GM23338 (cell line): Measurements from ENCODE around the gene CCDC92. TPM values are rescaled to one million over a fixed set of nuclear protein-coding genes. Genes with fewer than 3 reads are reported as not detected.

Experiments
- ATAC-seq: fragments of 200-7000 bp; cut with Tn5 transposase; 3 replicates; pipeline ENCODE4 v1.9.1; 2020
- DNase-seq: peaks from one replicate; pipeline ENCODE4 v3.0.0-alpha.2; 2015; ENCODE audit warnings: low spot score
- H2AFZ ChIP-seq: fragments of 200-600 bp; sonication (generic); 2 replicates; pipeline ENCODE4 v1.8.0; 2016; ENCODE audit warnings: antibody characterized with exemption, mild to moderate bottlenecking, moderate library complexity
- H3F3A ChIP-seq: fragments of 200-600 bp; sonication (generic); replicated peaks from 2 replicates; pipeline ENCODE4 v1.8.0; 2017; ENCODE audit warnings: antibody characterized with exemption, mixed run types, low read depth
- H3K27ac ChIP-seq: fragments of 200-600 bp; sonication (generic); 2 replicates; pipeline ENCODE4 v1.6.1; 2016; ENCODE audit warnings: low read depth
- H3K27me3 ChIP-seq: fragments of 200-600 bp; sonication (generic); 2 replicates; pipeline ENCODE4 v1.8.0; 2016; ENCODE audit warnings: mild to moderate bottlenecking, mixed run types, moderate library complexity; ENCODE audit not compliant: insufficient read depth
- H3K36me3 ChIP-seq: fragments of 200-600 bp; sonication (generic); 2 replicates; pipeline ENCODE4 v1.8.0; 2016; ENCODE audit warnings: mild to moderate bottlenecking; ENCODE audit not compliant: insufficient read depth
- H3K4me1 ChIP-seq: fragments of 200-600 bp; sonication (generic); 2 replicates; pipeline ENCODE4 v1.8.0; 2016; ENCODE audit warnings: mild to moderate bottlenecking, moderate library complexity; ENCODE audit not compliant: insufficient read depth
- H3K4me2 ChIP-seq: fragments of 200-600 bp; sonication (generic); 2 replicates; pipeline ENCODE4 v1.7.1; 2017; ENCODE audit warnings: mixed run types
- H3K4me3 ChIP-seq: fragments of 200-600 bp; sonication (generic); 2 replicates; pipeline ENCODE4 v1.6.1; 2016; ENCODE audit warnings: mixed run types
- H3K79me2 ChIP-seq: fragments of 200-600 bp; sonication (generic); replicated peaks from 2 replicates; pipeline ENCODE4 v1.8.0; 2017; ENCODE audit warnings: mild to moderate bottlenecking; ENCODE audit not compliant: insufficient read depth
- H3K9me2 ChIP-seq: fragments of 200-600 bp; sonication (generic); 2 replicates; pipeline ENCODE4 v1.8.0; 2017; ENCODE audit not compliant: insufficient read depth
- H4K20me1 ChIP-seq: fragments of 200-600 bp; sonication (generic); replicated peaks from 2 replicates; pipeline ENCODE4 v1.8.0; 2017; ENCODE audit warnings: mild to moderate bottlenecking; ENCODE audit not compliant: insufficient read depth
- H3K27ac Mint-ChIP-seq: 2 replicates; pipeline ENCODE4 v1.8.0; 2020; ENCODE audit warnings: inconsistent platforms, mild to moderate bottlenecking, moderate library complexity, mixed read lengths
- H3K27me3 Mint-ChIP-seq: 3 replicates; pipeline ENCODE4 v1.8.0; 2022; ENCODE audit warnings: low read depth, mild to moderate bottlenecking, moderate library complexity, mixed read lengths, inconsistent platforms; ENCODE audit not compliant: insufficient read depth, poor library complexity
- H3K36me3 Mint-ChIP-seq: 3 replicates; pipeline ENCODE4 v1.8.0; 2021; ENCODE audit warnings: low read depth, mild to moderate bottlenecking, inconsistent platforms, moderate library complexity, mixed read lengths
- H3K4me1 Mint-ChIP-seq: 3 replicates; pipeline ENCODE4 v1.8.0; 2020; ENCODE audit warnings: mild to moderate bottlenecking, inconsistent platforms, mixed read lengths
- H3K4me3 Mint-ChIP-seq: 3 replicates; pipeline ENCODE4 v1.8.0; 2021; ENCODE audit warnings: moderate library complexity, mild to moderate bottlenecking, inconsistent platforms, mixed read lengths
- H3K9me3 Mint-ChIP-seq: 3 replicates; pipeline ENCODE4 v1.8.0; 2020; ENCODE audit warnings: moderate library complexity, mild to moderate bottlenecking, inconsistent platforms, mixed read lengths
- CREB1 ChIP-seq: fragments of 250-450 bp; sonication (Bioruptor Pico); IDR thresholded peaks from 2 replicates; pipeline ENCODE4 v1.5.0; 2020; ENCODE audit warnings: low read depth, mild to moderate bottlenecking, moderate library complexity
- CTCF ChIP-seq, 2 experiments: fragments of 200-600 bp in 1 of 2; sonication (generic) in 1 of 2; conservative IDR thresholded peaks; 2 replicates each; pipeline versions ENCODE4 v1.5.1 to v1.6.1; 2016 to 2017; ENCODE audit warnings: antibody characterized with exemption in 2 of 2, low read depth in 2 of 2, mild to moderate bottlenecking in 2 of 2, moderate library complexity in 1 of 2
- EZH2phosphoT487 ChIP-seq: fragments of 200-600 bp; sonication (generic); IDR thresholded peaks from one replicate; pipeline ENCODE4 v1.8.1; 2018; ENCODE audit warnings: antibody characterized with exemption; ENCODE audit not compliant: unreplicated experiment
- JUNB ChIP-seq: IDR thresholded peaks from one replicate; pipeline ENCODE4 v1.6.1; 2016; ENCODE audit warnings: antibody characterized with exemption; ENCODE audit not compliant: unreplicated experiment
- NANOG ChIP-seq: IDR thresholded peaks from 2 replicates; pipeline ENCODE4 v1.6.1; 2016; ENCODE audit warnings: antibody characterized with exemption, borderline replicate concordance
- POLR2AphosphoS5 ChIP-seq: IDR thresholded peaks from 2 replicates; pipeline ENCODE4 v1.6.1; 2016; ENCODE audit warnings: antibody characterized with exemption, low read depth
- REST ChIP-seq: IDR thresholded peaks from one replicate; pipeline ENCODE4 v1.6.1; 2018; ENCODE audit warnings: antibody characterized with exemption; ENCODE audit not compliant: unreplicated experiment
- STAT1 ChIP-seq: IDR thresholded peaks from one replicate; pipeline ENCODE4 v1.6.1; 2016; ENCODE audit warnings: antibody characterized with exemption; ENCODE audit not compliant: unreplicated experiment
- ZNF114 ChIP-seq: fragments of 250-450 bp; sonication (Bioruptor Pico); IDR thresholded peaks from 2 replicates; pipeline ENCODE4 v1.5.0; 2020; ENCODE audit warnings: mild to moderate bottlenecking, moderate library complexity
- ZNF331 ChIP-seq: fragments of 250-450 bp; sonication (Bioruptor Pico); IDR thresholded peaks from 2 replicates; pipeline ENCODE4 v1.5.0; 2020; ENCODE audit warnings: low read depth, mild to moderate bottlenecking, moderate library complexity
- polyA plus RNA-seq: library from polyadenylated mRNA; unstranded; fragments of >200 nt; fragmentation: Nextera tagmentation; extraction: Ambion mirVana; gene quantifications from 2 replicates; pipeline ENCODE4 v1.2.1, GENCODE V29; 2016
- total RNA-seq: library from RNA; depleted of rRNA; stranded (reverse); fragments of >200 nt; shearing (Covaris generic); gene quantifications from 2 replicates; pipeline ENCODE4 v1.2.3, GENCODE V29; 2014
- TF ChIP-seq, protein P1 (sequence below): IDR thresholded peaks from 2 replicates; pipeline ENCODE4 v1.6.1; 2016; ENCODE audit warnings: antibody characterized with exemption

Gene CCDC92
- total and polyA plus RNA-seq, 2 experiments from 2014 or later: 0.08 to 0.31 TPM

GRCh38 chr12:123941624-123942237 lies 30.9 kb downstream of the CCDC92 start:
- no peaks in the 10 kb centered on the region for H3K9me2 ChIP-seq
- no peaks in the 10 kb centered on the region for H3F3A ChIP-seq
- Mint-ChIP-seq H3K36me3 (peaks cover 2% of the 10 kb centered on the region; the same call in 1 of the 3 replicates), H3K27ac (no peak overlapping the region), H3K27me3 (peaks cover 17% of the 10 kb centered on the region), H3K4me1 (peaks cover 3% of the 10 kb centered on the region), H3K4me3 (no peak overlapping the region), H3K9me3 (peaks cover 14% of the 10 kb centered on the region)
- DNase-seq: no peak
- no peaks in the 10 kb centered on the region for H3K27me3 ChIP-seq
- H4K20me1 ChIP-seq: no peaks in the 10 kb centered on the region
- H3K27ac ChIP-seq: no peak overlapping the region
- no peaks in the 10 kb centered on the region for H3K79me2 ChIP-seq
- no peaks in the 10 kb centered on the region for H3K4me1 ChIP-seq
- TF ChIP-seq REST (no peak), POLR2AphosphoS5 (no peak), CTCF (conservative IDR thresholded peaks at IDR 0.05; ENCODE audit: low read depth in 2 of 2) (no peak), ZNF331 (CRISPR knock-in tag) (no peak), STAT1 (no peak), EZH2phosphoT487 (no peak), JUNB (no peak), ZNF114 (CRISPR knock-in tag) (no peak), NANOG (no peak), CREB1 (CRISPR knock-in tag) (no peak)
- TF ChIP-seq, protein P1, sequence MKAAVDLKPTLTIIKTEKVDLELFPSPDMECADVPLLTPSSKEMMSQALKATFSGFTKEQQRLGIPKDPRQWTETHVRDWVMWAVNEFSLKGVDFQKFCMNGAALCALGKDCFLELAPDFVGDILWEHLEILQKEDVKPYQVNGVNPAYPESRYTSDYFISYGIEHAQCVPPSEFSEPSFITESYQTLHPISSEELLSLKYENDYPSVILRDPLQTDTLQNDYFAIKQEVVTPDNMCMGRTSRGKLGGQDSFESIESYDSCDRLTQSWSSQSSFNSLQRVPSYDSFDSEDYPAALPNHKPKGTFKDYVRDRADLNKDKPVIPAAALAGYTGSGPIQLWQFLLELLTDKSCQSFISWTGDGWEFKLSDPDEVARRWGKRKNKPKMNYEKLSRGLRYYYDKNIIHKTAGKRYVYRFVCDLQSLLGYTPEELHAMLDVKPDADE: no peak
- H2AFZ ChIP-seq: no peak overlapping the region
- no peak for ATAC-seq
- H3K36me3 ChIP-seq: no peaks in the 10 kb centered on the region; the same call in 1 of the 2 replicates
- no peak overlapping the region for H3K4me2 ChIP-seq
- no peak overlapping the region for H3K4me3 ChIP-seq
